ENCODE data around the gene ZNF197.

The ZNF197 gene

GRCh38 chr3:44685128-44685800 lies 60.4 kb downstream of the ZNF197 start:
- peak; percentile 90 to 91 for DNase-seq (ENCODE audit: low read depth in 2 of 2)
- TF ChIP-seq CTCF (IDR thresholded peaks at IDR 0.05; ENCODE audit: low read depth, low read length), result no peak
- H3K4me3 ChIP-seq (replicated peaks in 1 of 2; ENCODE audit: low read depth in 2 of 2, low read length in 2 of 2), result peak overlapping the region; percentile 59 to 63

GRCh38 chr3:44687898-44688297 lies 63.1 kb downstream of the ZNF197 start:
- no peak overlapping the region for H3K4me3 ChIP-seq (replicated peaks in 1 of 2; ENCODE audit: low read depth in 2 of 2, low read length in 2 of 2)
- TF ChIP-seq CTCF (IDR thresholded peaks at IDR 0.05; ENCODE audit: low read depth, low read length), result no peak
- no peak for DNase-seq (ENCODE audit: low read depth in 2 of 2)
